WTC11 (cell line): ENCODE results near the gene ZNF174. TPM values are rescaled to one million over a fixed set of nuclear protein-coding genes. Genes with fewer than 3 reads are reported as not detected.
A peak's percentile ranks its signal among the peaks of the same experiment; 100 is the strongest.

Source experiments
- ARID4B ChIP-seq: sonication (generic); formaldehyde crosslinking; IDR thresholded peaks from 2 replicates; pipeline ENCODE4 v1.8.0; 2023; ENCODE audit warnings: missing genetic modification reagents, mild to moderate bottlenecking, borderline replicate concordance
- CDX4 ChIP-seq: fragments of 250-450 bp; sonication (Bioruptor Pico); IDR thresholded peaks from 2 replicates; pipeline ENCODE4 v1.9.0; 2021; ENCODE audit warnings: moderate library complexity, mild to moderate bottlenecking, inconsistent platforms, borderline replicate concordance
- CREB1 ChIP-seq: sonication (generic); formaldehyde crosslinking; IDR thresholded peaks from 2 replicates; pipeline ENCODE4 v1.8.0; 2023; ENCODE audit warnings: mild to moderate bottlenecking, missing genetic modification reagents
- CREM ChIP-seq: sonication (generic); formaldehyde crosslinking; IDR thresholded peaks from 2 replicates; pipeline ENCODE4 v1.8.1; 2022; ENCODE audit warnings: mild to moderate bottlenecking, missing genetic modification reagents, moderate library complexity
- E2F1 ChIP-seq: sonication (generic); formaldehyde crosslinking; IDR thresholded peaks from 2 replicates; pipeline ENCODE4 v1.8.0; 2022; ENCODE audit warnings: mild to moderate bottlenecking, missing genetic modification reagents
- E2F5 ChIP-seq: sonication (generic); formaldehyde crosslinking; IDR thresholded peaks from 2 replicates; pipeline ENCODE4 v1.8.1; 2022; ENCODE audit warnings: mild to moderate bottlenecking, moderate library complexity, missing genetic modification reagents
- ELF4 ChIP-seq: sonication (generic); formaldehyde crosslinking; IDR thresholded peaks from 2 replicates; pipeline ENCODE4 v1.8.1; 2022; ENCODE audit warnings: low read depth, mild to moderate bottlenecking, moderate library complexity, missing genetic modification reagents
- FOXK1 ChIP-seq: sonication (generic); formaldehyde crosslinking; IDR thresholded peaks from 2 replicates; pipeline ENCODE4 v1.8.0; 2022; ENCODE audit warnings: mild to moderate bottlenecking, moderate library complexity, missing genetic modification reagents
- FOXP1 ChIP-seq: sonication (generic); formaldehyde crosslinking; IDR thresholded peaks from 2 replicates; pipeline ENCODE4 v1.8.0; 2022; ENCODE audit warnings: missing genetic modification reagents, mild to moderate bottlenecking, moderate library complexity, borderline replicate concordance
- FOXP4 ChIP-seq: sonication (generic); formaldehyde crosslinking; IDR thresholded peaks from 2 replicates; pipeline ENCODE4 v1.8.0; 2022; ENCODE audit warnings: mild to moderate bottlenecking, missing genetic modification reagents
- GRHL2 ChIP-seq: fragments of 250-450 bp; sonication (Bioruptor Pico); IDR thresholded peaks from 2 replicates; pipeline ENCODE4 v1.8.0; 2022; ENCODE audit warnings: mild to moderate bottlenecking, moderate library complexity; ENCODE audit not compliant: insufficient replicate concordance, severe bottlenecking
- IRF2 ChIP-seq: sonication (generic); formaldehyde crosslinking; IDR thresholded peaks from 2 replicates; pipeline ENCODE4 v1.8.0; 2022; ENCODE audit warnings: low read depth, missing genetic modification reagents, borderline replicate concordance
- JUN ChIP-seq: sonication (generic); formaldehyde crosslinking; IDR thresholded peaks from 2 replicates; pipeline ENCODE4 v1.8.0; 2023; ENCODE audit warnings: mild to moderate bottlenecking, missing genetic modification reagents
- NFATC4 ChIP-seq: fragments of 250-450 bp; sonication (Bioruptor Pico); IDR thresholded peaks from 2 replicates; pipeline ENCODE4 v1.9.0; 2021; ENCODE audit warnings: mild to moderate bottlenecking
- NR1H2 ChIP-seq: sonication (generic); formaldehyde crosslinking; IDR thresholded peaks from 2 replicates; pipeline ENCODE4 v1.9.0; 2021; ENCODE audit warnings: mild to moderate bottlenecking, moderate library complexity, missing genetic modification reagents
- NR3C1 ChIP-seq: sonication (generic); formaldehyde crosslinking; conservative IDR thresholded peaks from 2 replicates; pipeline ENCODE4 v1.8.1; 2023; ENCODE audit warnings: low read depth, mild to moderate bottlenecking, missing genetic modification reagents
- RELA ChIP-seq: sonication (generic); formaldehyde crosslinking; IDR thresholded peaks from 2 replicates; pipeline ENCODE4 v1.8.1; 2022; ENCODE audit warnings: missing genetic modification reagents, mild to moderate bottlenecking, borderline replicate concordance
- ZBTB21 ChIP-seq: sonication (generic); formaldehyde crosslinking; IDR thresholded peaks from 2 replicates; pipeline ENCODE4 v1.8.1; 2023; ENCODE audit warnings: mild to moderate bottlenecking, missing genetic modification reagents, borderline replicate concordance
- ZNF263 ChIP-seq: sonication (generic); formaldehyde crosslinking; IDR thresholded peaks from 2 replicates; pipeline ENCODE4 v1.8.1; 2022; ENCODE audit warnings: low read depth, mild to moderate bottlenecking, moderate library complexity, missing genetic modification reagents
- ZNF317 ChIP-seq: sonication (generic); formaldehyde crosslinking; IDR thresholded peaks from 2 replicates; pipeline ENCODE4 v1.8.1; 2023; ENCODE audit warnings: low read depth, mild to moderate bottlenecking, moderate library complexity, missing genetic modification reagents, borderline replicate concordance
- ZNF396 ChIP-seq: fragments of 250-450 bp; sonication (Bioruptor Pico); IDR thresholded peaks from 2 replicates; pipeline ENCODE4 v1.8.0; 2021; ENCODE audit warnings: mild to moderate bottlenecking, moderate library complexity, borderline replicate concordance
- ZNF423 ChIP-seq: fragments of 250-450 bp; sonication (Bioruptor Pico); IDR thresholded peaks from 2 replicates; pipeline ENCODE4 v2.1.2; 2022; ENCODE audit warnings: mild to moderate bottlenecking, moderate library complexity
- ZNF425 ChIP-seq: fragments of 250-450 bp; sonication (Bioruptor Pico); conservative IDR thresholded peaks from 2 replicates; pipeline ENCODE4 v1.9.0; 2021; ENCODE audit warnings: mild to moderate bottlenecking
- ZNF512 ChIP-seq: sonication (generic); formaldehyde crosslinking; IDR thresholded peaks from 2 replicates; pipeline ENCODE4 v1.8.1; 2022; ENCODE audit warnings: missing genetic modification reagents, borderline replicate concordance
- total RNA-seq: library from RNA; stranded (reverse); gene quantifications from 3 replicates; pipeline ENCODE4 v1.2.3, GENCODE V29; 2021

The ZNF174 gene
- total RNA-seq, 1 experiment from 2014 or later, result 13.8 TPM

GRCh38 chr16:3400779-3401688, at the start of gene ZNF174, which contains the start of gene ZSCAN32 (continued):
- TF ChIP-seq ZBTB21 (CRISPR knock-in tag) (no peak), CREB1 (CRISPR knock-in tag) (no peak), NR3C1 (CRISPR knock-in tag) (no peak), FOXP1 (CRISPR knock-in tag) (peak; percentile 83; the same call in 1 of the 2 replicates), ZNF396 (CRISPR knock-in tag) (no peak), CDX4 (CRISPR knock-in tag) (no peak), E2F5 (CRISPR knock-in tag) (no peak; the same call in 1 of the 2 replicates), ZNF512 (CRISPR knock-in tag) (no peak), ELF4 (CRISPR knock-in tag) (no peak), E2F1 (no peak), ARID4B (CRISPR knock-in tag) (peak; percentile 81; the same call in 1 of the 2 replicates), ZNF317 (CRISPR knock-in tag) (0 out of 2 replicates have a peak, but pooled peaks have one; percentile 23), ZNF263 (CRISPR knock-in tag) (no peak), NR1H2 (CRISPR knock-in tag) (no peak), FOXP4 (peak; percentile 82; the same call in 1 of the 2 replicates), RELA (CRISPR knock-in tag) (peak; percentile 89; the same call in 1 of the 2 replicates), ZNF425 (CRISPR knock-in tag) (no peak), JUN (CRISPR knock-in tag) (peak; percentile 68; the same call in 1 of the 2 replicates), ZNF423 (CRISPR knock-in tag) (no peak), GRHL2 (CRISPR knock-in tag) (no peak), NFATC4 (CRISPR knock-in tag) (no peak), IRF2 (no peak), CREM (CRISPR knock-in tag) (peak; percentile 73), FOXK1 (no peak)
